ENCODE results near the gene TRAF3IP1.

DNA sequence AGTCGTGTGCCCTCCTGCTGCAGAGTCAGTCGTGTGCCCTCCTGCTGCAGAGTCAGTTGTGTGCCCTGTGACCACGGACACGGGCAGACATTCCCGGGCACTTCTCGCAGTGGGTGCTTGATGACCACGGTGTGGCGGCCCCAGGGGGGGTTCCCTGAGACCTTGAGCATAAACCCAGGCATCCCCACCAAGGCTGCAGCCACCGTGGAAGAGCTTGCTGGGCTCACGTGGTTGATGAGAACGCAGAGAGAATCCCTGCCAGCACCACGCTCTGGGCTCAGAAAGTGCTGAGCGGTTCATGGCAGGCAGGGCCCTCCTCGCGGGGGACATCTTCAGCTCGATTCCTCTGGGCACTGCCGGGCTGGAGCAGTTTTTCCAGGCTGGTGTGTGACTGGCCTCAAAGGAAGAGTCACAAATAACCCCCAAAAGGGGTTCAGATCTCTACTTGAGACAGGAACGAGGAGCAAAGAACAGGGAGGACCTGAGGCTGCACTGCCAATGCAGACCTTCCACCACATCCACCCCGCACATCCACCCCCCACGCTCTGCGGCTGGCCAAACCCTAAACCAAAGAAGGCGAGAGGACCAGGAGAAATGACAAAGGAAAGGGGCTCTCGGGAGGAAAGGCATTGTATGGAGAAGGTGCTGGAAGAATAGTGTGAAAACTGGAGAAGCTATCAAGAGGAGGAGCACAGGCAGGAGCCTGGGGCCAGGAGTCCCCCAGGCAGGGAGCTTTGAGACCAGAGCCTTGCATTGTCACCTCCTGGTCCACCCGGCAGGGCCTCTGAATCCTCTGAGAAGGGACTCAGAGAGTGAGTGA, 23.5 kb upstream of the TRAF3IP1 start:
- no peak for TF ChIP-seq POLR2A (IDR thresholded peaks at IDR 0.05)
- TF ChIP-seq, protein P1, sequence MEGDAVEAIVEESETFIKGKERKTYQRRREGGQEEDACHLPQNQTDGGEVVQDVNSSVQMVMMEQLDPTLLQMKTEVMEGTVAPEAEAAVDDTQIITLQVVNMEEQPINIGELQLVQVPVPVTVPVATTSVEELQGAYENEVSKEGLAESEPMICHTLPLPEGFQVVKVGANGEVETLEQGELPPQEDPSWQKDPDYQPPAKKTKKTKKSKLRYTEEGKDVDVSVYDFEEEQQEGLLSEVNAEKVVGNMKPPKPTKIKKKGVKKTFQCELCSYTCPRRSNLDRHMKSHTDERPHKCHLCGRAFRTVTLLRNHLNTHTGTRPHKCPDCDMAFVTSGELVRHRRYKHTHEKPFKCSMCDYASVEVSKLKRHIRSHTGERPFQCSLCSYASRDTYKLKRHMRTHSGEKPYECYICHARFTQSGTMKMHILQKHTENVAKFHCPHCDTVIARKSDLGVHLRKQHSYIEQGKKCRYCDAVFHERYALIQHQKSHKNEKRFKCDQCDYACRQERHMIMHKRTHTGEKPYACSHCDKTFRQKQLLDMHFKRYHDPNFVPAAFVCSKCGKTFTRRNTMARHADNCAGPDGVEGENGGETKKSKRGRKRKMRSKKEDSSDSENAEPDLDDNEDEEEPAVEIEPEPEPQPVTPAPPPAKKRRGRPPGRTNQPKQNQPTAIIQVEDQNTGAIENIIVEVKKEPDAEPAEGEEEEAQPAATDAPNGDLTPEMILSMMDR (IDR thresholded peaks at IDR 0.05) = no peak

Measured in body of pancreas (tissue), 4 donors.